K562 (cell line): ENCODE data around the gene CHPF2. TPM values are rescaled to one million over a fixed set of nuclear protein-coding genes. Genes with fewer than 3 reads are reported as not detected.

Experiments used
- ATAC-seq: fragments of 200-7000 bp; cut with Tn5 transposase; 3 replicates; pipeline ENCODE4 v1.9.1; 2020; ENCODE audit warnings: moderate library complexity
- BruUV-seq: library from RNA; stranded (reverse); fragments of 400-500 nt; replicated peaks from 2 replicates; lab custom pipeline; 2021; lab: Mats Ljungman, UMichigan
- CTCF ChIA-PET: fragments of 300-600 bp; formaldehyde crosslinking; extraction: SDS; loops from one replicate; lab custom pipeline; 2021; ENCODE audit warnings: low intra/inter-chr PET ratio; lab: Yijun Ruan, JAX
- POLR2A ChIA-PET: fragments of 300-600, 350-650 bp; sonication (Branson Sonifier 250); formaldehyde crosslinking; extraction: SDS; loops from one replicate; lab custom pipeline; 2021; ENCODE audit warnings: antibody characterized with exemption, inconsistent platforms; lab: Yijun Ruan, JAX
- DNase-seq, 4 experiments: peaks; one replicate each; pipeline versions ENCODE4 v3.0.0 to v3.0.0-alpha.2; 2011 to 2018; ENCODE audit warnings: low spot score in 3 of 4, mixed read lengths in 3 of 4; ENCODE audit errors: extremely low read depth in 1 of 4
- FAIRE-seq: peaks from 2 replicates; lab custom pipeline; 2011; peaks lifted over from hg19 to GRCh38; lab: Jason Lieb, UNC
- H2AFZ ChIP-seq: 2 replicates; pipeline ENCODE4 v1.6.0; 2011; ENCODE audit warnings: low read depth, low read length, control low read depth, inconsistent platforms
- H3K27ac ChIP-seq: fragments of 200-600 bp; 3 replicates; pipeline ENCODE4 v1.8.0; 2011; ENCODE audit warnings: low read depth, mild to moderate bottlenecking, control low read depth, inconsistent platforms, low read length, moderate library complexity, mixed read lengths; ENCODE audit errors: extremely low read depth
- H3K27me3 ChIP-seq, 2 experiments: fragments of 300-600 bp in 1 of 2; 2 replicates in 1 of 2; 3 replicates in 1 of 2; pipeline versions ENCODE4 v1.6.0 to v1.8.0; 2011; ENCODE audit warnings: inconsistent platforms in 2 of 2, low read length in 2 of 2, mild to moderate bottlenecking in 1 of 2, mixed read lengths in 1 of 2, moderate library complexity in 1 of 2; ENCODE audit not compliant: control insufficient read depth in 2 of 2, insufficient read depth in 2 of 2
- H3K36me3 ChIP-seq: fragments of 300-600 bp; 3 replicates; pipeline ENCODE4 v1.8.0; 2011; ENCODE audit warnings: mild to moderate bottlenecking, low read length, inconsistent platforms; ENCODE audit not compliant: control insufficient read depth, insufficient read depth
- H3K4me1 ChIP-seq, 2 experiments: fragments of 200-600 bp in 1 of 2; replicated peaks in 1 of 2; 2 replicates in 1 of 2; 3 replicates in 1 of 2; pipeline versions ENCODE4 v1.5.1 to v1.8.0; 2011; ENCODE audit warnings: inconsistent platforms in 2 of 2, low read length in 2 of 2, mild to moderate bottlenecking in 1 of 2, mixed read lengths in 1 of 2, moderate library complexity in 1 of 2; ENCODE audit not compliant: control insufficient read depth in 2 of 2, insufficient read depth in 2 of 2
- H3K4me2 ChIP-seq: 2 replicates; pipeline ENCODE4 v1.6.1; 2011; ENCODE audit warnings: low read length, control low read depth, inconsistent platforms, mixed read lengths; ENCODE audit not compliant: insufficient read depth
- H3K4me3 ChIP-seq: fragments of 200-600 bp; sonication (generic), shearing (Covaris generic); 2 replicates; pipeline ENCODE4 v1.5.1; 2016; ENCODE audit warnings: control low read depth, inconsistent platforms
- H3K79me2 ChIP-seq: fragments of 200-600 bp; 3 replicates; pipeline ENCODE4 v1.8.0; 2011; ENCODE audit warnings: low read length, inconsistent platforms; ENCODE audit not compliant: control insufficient read depth, insufficient read depth
- H3K9ac ChIP-seq, 2 experiments: 2 replicates each; pipeline versions ENCODE4 v1.6.0 to v1.6.1; 2011; ENCODE audit warnings: low read depth in 2 of 2, low read length in 2 of 2, control low read depth in 1 of 2, inconsistent platforms in 1 of 2, mild to moderate bottlenecking in 1 of 2, mixed read lengths in 1 of 2; ENCODE audit not compliant: insufficient read depth in 1 of 2
- H3K9me1 ChIP-seq: one replicate; pipeline ENCODE4 v1.6.0; 2011; ENCODE audit warnings: inconsistent platforms, mild to moderate bottlenecking, low read length, moderate library complexity; ENCODE audit not compliant: control insufficient read depth, insufficient read depth
- H3K9me3 ChIP-seq: replicated peaks from 2 replicates; pipeline ENCODE4 v1.5.1; 2011; ENCODE audit warnings: low read depth, low read length, inconsistent platforms; ENCODE audit not compliant: control insufficient read depth, insufficient read depth
- H4K20me1 ChIP-seq: replicated peaks from 2 replicates; pipeline ENCODE4 v1.6.1; 2011; ENCODE audit warnings: low read length, inconsistent platforms, mixed read lengths; ENCODE audit not compliant: control insufficient read depth, insufficient read depth
- CBFB ChIP-seq: sonication (generic); formaldehyde crosslinking; IDR thresholded peaks from 2 replicates; pipeline ENCODE4 v1.4.0; 2020; ENCODE audit warnings: mild to moderate bottlenecking, missing genetic modification reagents
- CHD2 ChIP-seq: IDR thresholded peaks from 2 replicates; pipeline ENCODE4 v1.6.1; 2011; ENCODE audit warnings: low read depth, low read length
- RAD21 ChIP-seq, 2 experiments: fragments of 250-450 bp in 1 of 2; fragments of 450-650 bp in 1 of 2; sonication (Bioruptor Pico) in 1 of 2; formaldehyde crosslinking in 1 of 2; IDR thresholded peaks in 1 of 2; conservative IDR thresholded peaks in 1 of 2; 2 replicates each; pipeline versions ENCODE4 v1.4.0 to v1.8.0; 2020 to 2022; ENCODE audit warnings: mild to moderate bottlenecking in 2 of 2, moderate library complexity in 1 of 2
- TFAM ChIP-seq: fragments of 250-450 bp; sonication (Bioruptor Pico); conservative IDR thresholded peaks from 2 replicates; pipeline ENCODE4 v1.5.0; 2021; ENCODE audit warnings: mild to moderate bottlenecking, moderate library complexity
- ZNF24 ChIP-seq: fragments of 450-650 bp; IDR thresholded peaks from 2 replicates; pipeline ENCODE4 v1.6.1; 2016
- ZNF324 ChIP-seq: fragments of 250-450 bp; sonication (Bioruptor Pico); IDR thresholded peaks from 2 replicates; pipeline ENCODE4 v1.4.0; 2020; ENCODE audit warnings: mild to moderate bottlenecking
- WGBS: fragments of 100-300 bp; shearing (Covaris generic); methylation state at CpG from one replicate; pipeline ENCODE4 v1.1.6; 2016; ENCODE audit warnings: low coverage, mixed read lengths; ENCODE audit not compliant: insufficient coverage; ENCODE audit errors: missing lambda C conversion rate; 5-methylcytosine and 5-hydroxymethylcytosine counted together
- in situ Hi-C: fragments of 300-500 bp; cut with MboI; formaldehyde crosslinking; loops from 4 replicates; pipeline ENCODE4 v1.15.0; 2018; ENCODE audit warnings: inconsistent platforms, mixed read lengths
- intact Hi-C: fragments of 100-400 bp; cut with micrococcal nuclease; formaldehyde crosslinking; loops from 2 replicates; pipeline ENCODE4 v1.14.2; 2022
- polyA plus RNA-seq, 8 experiments: library from polyadenylated mRNA; depleted of rRNA in 4 of 8; stranded (reverse) in 5 of 8; unstranded in 3 of 8; fragments of >200 nt; fragmentation: Nextera tagmentation in 2 of 8; fragmentation: Illumina TruSeq in 1 of 8; extraction: Ambion mirVana in 2 of 8; extraction: Trizol in 1 of 8; gene quantifications; 2 replicates each; pipeline versions ENCODE4 v1.2.1 to v1.2.3, GENCODE V29; 2011 to 2014; ENCODE audit warnings: inconsistent platforms in 1 of 8, missing spikeins in 1 of 8
- total RNA-seq, 7 experiments: library from RNA; depleted of rRNA in 6 of 7; stranded (reverse); fragments of >200 nt in 6 of 7; fragmentation: Illumina TruSeq in 2 of 7; extraction: Trizol in 2 of 7; gene quantifications; 2 replicates each; pipeline versions ENCODE4 v1.2.1 to v1.2.3, GENCODE V29; 2011 to 2021; ENCODE audit warnings: low replicate concordance in 1 of 7
- TF ChIP-seq, protein P1 (sequence below): fragments of 450-650 bp; IDR thresholded peaks from 2 replicates; pipeline ENCODE4 v1.6.1; 2017; ENCODE audit warnings: antibody characterized with exemption

CHPF2 gene
- total and polyA plus RNA-seq, 9 of the 15 experiments (the other 6 are each of a cell fraction or from before 2014, with no cell fraction given): 0.08 to 32.8 (median 10.5) TPM

DNA sequence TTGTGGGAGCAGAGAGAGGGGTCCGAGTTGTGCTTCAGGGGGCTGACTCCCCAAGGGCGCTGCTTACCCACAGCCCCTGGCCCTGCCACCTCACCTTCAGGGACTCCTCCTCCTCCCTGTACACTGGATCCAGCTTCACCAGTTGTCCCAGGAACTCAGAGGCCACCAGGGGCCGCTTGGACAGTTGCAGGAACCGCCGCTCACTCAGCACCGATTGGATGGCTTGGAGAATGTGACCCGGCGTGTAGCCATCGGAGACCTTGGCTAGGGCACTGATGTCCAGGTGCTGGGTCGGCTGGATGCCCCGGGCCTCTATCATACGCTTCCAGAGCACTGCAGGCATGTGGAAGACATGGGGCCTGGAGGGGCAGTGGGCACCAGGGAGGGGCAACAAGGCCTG, 40.7 kb upstream of the CHPF2 start (continued):
- TF ChIP-seq RAD21 (CRISPR knock-in tag; conservative IDR thresholded peaks at IDR 0.05 in 1 of 2, IDR thresholded peaks at IDR 0.05 in 1 of 2) (peak in 1 of 2 experiments; percentile 23; a peak in 1 of 4 replicates), ZNF24 (no peak)

DNA sequence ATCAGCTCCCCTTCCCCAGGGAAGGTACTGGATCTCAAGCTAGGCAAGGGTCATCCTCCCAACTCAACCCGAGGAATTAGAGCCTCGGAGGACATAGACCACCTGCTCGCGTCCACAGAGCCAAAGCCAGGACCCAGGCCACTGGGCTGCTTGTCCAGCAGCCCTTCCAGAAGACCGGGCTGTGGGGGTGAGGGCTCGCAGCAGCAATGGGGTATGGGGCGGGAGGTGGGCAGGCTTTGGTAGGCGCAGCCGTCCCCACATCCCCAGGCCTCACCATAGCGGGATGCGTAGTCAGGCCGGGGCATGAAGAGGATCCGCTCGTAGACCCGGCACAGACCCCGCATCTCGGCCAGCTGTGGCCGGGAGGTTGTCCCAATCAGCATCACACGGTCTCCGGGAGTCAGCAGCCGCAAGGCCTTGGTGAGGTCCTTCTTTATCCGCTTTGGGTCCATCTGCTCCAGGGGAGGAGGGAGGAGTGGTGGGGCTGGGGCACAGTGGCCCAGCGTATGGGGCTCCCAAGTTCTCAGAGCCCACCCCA, 40.2 kb upstream of the CHPF2 start:
- WGBS: under 1% methylated on average over 22 of the region's 23 CpGs
- ATAC-seq: no peak
- POLR2A ChIA-PET: interaction anchor here (0.6 to 1.0 kb wide), 3 partner anchors 20 to 107 kb away, joined by 3 to 6 read pairs (median 3); no protein-coding TSS in a partner anchor
- H2AFZ ChIP-seq: no peak overlapping the region
- no peak overlapping the region for H3K4me2 ChIP-seq
- no peak for DNase-seq
- FAIRE-seq: no peak
- H4K20me1 ChIP-seq: peaks cover 24% of the 10 kb centered on the region
- BruUV-seq: no TSS peak
- CTCF ChIA-PET: interaction anchor here (1.4 kb wide), 1 partner anchor 53 kb away, joined by 7 read pairs; no protein-coding TSS in a partner anchor
- no peaks in the 10 kb centered on the region for H3K79me2 ChIP-seq
- H3K9me3 ChIP-seq: no peaks in the 10 kb centered on the region
- H3K36me3 ChIP-seq: no peaks in the 10 kb centered on the region
- TF ChIP-seq TFAM (CRISPR knock-in tag) (no peak), CBFB (CRISPR knock-in tag) (no peak), ZNF324 (CRISPR knock-in tag) (no peak), CHD2 (no peak)
- TF ChIP-seq, protein P1, sequence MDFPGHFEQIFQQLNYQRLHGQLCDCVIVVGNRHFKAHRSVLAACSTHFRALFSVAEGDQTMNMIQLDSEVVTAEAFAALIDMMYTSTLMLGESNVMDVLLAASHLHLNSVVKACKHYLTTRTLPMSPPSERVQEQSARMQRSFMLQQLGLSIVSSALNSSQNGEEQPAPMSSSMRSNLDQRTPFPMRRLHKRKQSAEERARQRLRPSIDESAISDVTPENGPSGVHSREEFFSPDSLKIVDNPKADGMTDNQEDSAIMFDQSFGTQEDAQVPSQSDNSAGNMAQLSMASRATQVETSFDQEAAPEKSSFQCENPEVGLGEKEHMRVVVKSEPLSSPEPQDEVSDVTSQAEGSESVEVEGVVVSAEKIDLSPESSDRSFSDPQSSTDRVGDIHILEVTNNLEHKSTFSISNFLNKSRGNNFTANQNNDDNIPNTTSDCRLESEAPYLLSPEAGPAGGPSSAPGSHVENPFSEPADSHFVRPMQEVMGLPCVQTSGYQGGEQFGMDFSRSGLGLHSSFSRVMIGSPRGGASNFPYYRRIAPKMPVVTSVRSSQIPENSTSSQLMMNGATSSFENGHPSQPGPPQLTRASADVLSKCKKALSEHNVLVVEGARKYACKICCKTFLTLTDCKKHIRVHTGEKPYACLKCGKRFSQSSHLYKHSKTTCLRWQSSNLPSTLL: no peak
- H3K4me1 ChIP-seq: peaks cover 0 to 11% of the 10 kb centered on the region in 2 experiments; a peak in 2 of 5 replicates
- intact Hi-C loops: loop anchor here (5.0 kb wide), 1 partner anchor 50 kb away; no protein-coding TSS in a partner anchor
- no peaks in the 10 kb centered on the region for H3K9me1 ChIP-seq
- H3K27me3 ChIP-seq: peaks cover 75 to 86% of the 10 kb centered on the region in 2 experiments
- no peak overlapping the region; a peak in 1 of 4 replicates for H3K9ac ChIP-seq
- no peak overlapping the region for H3K4me3 ChIP-seq
- H3K27ac ChIP-seq: no peak overlapping the region
- in situ Hi-C loops: no loop called here
